A204.1 (cell line): ENCODE results near the gene CR1L.
"Not testable (repeated sequence)": the region's sequence is repeated elsewhere in the genome, so short reads cannot be mapped to it uniquely, and the experiment has no call there.

Source experiments
- FAIRE-seq: peaks from 2 replicates; lab custom pipeline; 2012; peaks lifted over from hg19 to GRCh38; lab: Jason Lieb, UNC

Gene CR1L

DNA sequence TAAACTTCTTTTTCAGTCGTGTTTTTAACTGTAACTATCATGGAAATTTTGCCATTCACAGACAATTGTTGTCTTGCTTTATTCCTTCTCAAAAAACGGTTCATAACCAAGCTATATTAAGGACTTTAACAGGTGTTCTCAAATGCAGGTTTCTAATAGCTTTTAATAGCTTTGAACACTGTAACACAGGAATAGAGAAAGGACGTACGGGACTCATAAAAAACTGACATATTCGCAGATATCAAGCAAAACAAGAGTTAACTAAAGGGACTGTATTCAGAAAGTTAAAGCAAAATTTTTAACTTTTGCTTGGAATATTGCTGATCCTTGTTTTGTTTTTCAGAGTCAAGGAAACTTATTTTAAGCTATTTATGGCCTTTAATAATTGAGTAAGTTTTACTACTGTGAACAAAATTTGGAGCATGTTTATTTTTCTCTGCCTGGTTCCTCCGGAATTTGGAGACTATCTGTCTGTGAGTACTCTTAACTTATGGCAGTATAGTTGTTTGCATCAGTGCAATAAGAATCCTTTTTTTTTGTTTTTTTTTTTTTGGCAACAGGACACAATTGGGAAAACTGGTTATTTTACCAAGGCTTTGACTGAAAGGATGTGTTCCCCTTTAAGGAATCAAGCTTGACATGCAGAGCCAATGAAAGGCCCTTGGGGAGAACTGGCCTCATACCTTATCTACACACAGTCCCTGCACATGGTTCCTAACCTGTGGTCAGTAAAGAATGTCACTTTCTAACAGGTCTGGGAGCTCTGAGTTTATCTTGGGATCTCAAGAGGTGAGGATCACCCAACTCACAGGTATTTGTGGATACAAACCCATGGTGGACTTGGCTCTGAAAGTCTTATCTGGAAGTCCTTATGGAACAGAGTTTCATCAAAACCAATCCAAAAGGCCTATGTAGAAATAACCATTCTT lies 101.2 kb downstream of the CR1L start:
- FAIRE-seq, result no peak

DNA sequence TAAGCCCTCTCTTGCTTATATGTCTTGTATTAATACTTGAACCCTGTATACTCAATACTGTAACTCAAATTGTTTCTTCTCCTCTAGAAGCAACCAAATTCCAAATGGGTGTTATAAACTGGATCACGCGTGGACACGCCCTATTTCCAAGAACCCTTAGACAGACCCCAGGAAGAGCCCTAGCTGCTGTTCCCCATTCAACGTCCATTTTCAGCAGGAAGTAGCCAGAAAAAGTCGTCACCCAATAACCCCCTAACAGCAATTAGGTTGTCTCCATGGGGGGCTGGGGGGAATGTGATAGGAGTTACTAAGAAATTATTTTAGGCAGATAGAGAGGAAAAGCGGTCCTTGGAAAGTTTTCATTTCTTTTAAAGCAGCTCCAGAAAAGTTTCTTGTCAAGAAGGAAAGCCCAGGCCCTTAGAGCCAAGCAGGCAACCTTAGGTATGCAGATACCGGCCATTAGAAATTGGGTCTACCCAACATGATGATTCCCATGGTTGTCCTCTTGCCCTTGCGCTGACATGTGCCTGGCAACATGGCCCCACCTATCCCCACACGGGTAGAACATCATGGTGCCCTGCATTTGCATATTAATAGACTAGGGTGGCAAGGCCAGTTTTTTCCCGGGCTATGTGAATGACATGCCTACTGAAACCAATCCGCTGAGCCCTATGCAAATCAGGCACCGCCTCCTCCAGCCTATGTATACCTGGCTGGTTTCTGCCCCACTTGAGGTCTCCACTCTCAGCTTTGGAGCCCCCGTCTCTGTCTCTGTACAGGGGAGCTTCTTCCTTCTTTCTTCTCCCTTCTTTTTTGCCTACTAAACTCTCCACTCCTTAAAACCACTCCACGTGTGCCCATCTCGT lies 102.9 kb downstream of the CR1L start:
- FAIRE-seq, result no peak

DNA sequence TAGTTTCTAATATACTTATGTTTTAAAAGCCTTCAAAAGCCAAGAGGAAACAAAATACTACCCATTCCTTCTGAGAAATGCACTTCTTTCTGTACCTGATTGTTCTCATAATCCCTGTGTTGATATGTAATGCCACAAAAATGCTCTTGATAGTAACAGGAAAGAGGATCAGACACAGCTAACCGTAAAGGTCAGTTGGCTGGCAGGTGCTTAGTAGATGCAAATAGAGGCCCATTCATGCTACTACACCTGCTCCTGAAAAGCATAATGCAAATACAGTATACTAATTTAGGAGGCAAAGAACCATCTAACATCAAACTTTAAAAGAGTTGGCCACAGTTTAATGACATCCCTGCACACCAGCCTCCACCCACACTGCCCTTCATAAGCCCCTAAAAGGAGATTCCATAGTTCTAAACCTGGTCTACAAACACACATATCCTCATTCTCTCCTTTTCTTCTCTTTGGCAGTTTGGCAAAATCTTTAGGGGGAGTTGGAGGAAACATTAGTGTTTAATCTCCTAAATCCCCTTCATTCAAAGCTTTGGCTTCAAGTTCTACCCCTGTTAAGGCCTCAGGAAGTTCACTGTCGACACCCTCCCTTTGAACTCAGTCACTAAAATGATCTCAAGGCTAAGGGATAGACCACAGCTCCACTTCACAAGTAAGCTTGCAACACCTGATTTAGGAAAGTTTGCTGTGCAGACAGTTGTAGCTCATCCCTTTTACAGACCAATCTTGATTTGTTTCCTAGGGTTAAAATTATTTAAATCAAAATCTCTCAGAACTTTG lies 104.0 kb downstream of the CR1L start:
- no peak for FAIRE-seq

GRCh38 chr1:207750631-207751305 lies 105.8 kb downstream of the CR1L start:
- FAIRE-seq, result no peak

DNA sequence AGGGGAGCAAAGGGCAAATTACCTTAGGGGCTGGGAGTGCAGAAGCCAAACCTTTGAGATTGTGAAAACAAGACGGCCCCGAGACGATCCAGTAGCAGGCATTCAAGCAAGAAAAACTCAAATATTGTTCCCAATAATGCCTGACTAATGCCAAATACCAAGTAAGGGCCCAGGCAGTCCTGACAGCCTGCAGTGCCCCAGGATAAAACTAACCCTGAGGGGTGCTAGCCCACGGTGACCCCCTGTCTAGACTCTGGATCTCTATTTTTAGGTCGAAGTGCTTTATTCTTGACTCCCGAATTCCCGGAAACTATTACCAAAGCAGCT lies 106.5 kb downstream of the CR1L start:
- not testable (repeated sequence) for FAIRE-seq

- peak; percentile 23 for FAIRE-seq
Measured at GRCh38 chr1:207751790-207752455, 107.0 kb downstream of the CR1L start, which contains the start of gene CD46. Gene CD46 (plus strand): TSS chr1:207752054. CDS start chr1:207752213, 159 bp downstream.

DNA sequence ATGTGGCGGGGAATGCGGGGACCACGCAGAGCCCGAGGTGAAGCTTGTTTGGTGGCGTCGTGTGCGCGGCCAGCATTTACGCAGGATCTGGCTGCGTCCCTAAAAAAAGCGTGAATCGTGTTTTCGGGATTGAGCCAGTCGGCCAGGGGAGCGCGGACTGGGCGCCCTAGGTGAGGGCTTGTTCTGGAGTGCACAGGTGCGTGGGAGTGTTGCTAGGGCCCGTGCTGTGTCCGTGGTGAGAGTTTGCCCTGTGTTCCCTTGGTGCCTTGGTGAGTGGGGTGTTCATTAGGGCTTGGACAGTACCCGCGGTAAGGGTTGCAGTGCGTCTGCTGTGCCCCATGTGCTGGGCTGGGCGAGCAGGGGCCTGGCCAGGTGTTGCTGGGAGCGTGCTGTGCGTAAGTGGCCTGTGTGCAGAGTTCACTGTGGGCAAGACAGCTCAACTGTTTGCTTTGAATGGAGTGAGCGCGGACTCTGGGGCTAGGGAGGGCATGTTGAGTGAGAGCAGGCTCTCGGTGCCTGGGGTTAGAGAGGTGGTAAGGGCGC lies 107.6 kb downstream of the CR1L start:
- no peak for FAIRE-seq

DNA sequence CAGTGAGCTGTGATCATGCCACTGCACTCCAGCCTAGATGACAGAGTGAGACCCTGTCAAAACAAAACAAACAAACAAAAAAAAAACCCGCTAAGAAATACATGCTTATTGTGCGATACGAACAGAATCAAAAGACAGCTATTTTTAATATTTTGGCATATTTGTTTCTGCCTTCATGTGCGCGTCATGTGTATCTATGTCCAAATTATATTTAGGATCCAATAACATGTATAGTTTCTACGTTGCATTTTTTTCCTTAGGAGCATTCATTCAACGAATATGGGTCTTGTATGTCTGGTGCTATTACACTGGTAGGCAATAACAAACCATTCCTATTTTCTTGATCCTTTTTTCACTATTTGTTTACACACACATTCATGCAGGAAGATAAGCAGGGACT lies 108.7 kb downstream of the CR1L start:
- FAIRE-seq, result no peak

DNA sequence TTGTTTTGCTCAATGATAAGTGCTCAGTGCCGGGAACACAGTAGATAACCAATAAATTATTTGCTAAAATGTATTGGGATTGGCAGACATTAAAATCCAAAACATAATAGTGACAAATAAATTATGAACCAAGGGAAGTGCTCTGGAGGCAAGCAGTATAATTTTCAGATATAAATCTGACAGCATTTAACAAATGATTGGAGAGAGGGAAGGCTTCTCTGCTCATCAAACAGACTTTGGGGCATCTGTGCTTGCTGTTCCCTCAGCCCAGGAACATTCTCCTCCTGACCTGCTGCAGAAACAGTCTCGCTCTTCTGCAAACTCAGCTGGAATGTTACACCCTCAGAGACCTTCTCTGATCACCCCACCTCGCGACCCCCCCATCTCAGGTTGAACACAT lies 109.1 kb downstream of the CR1L start:
- FAIRE-seq, result no peak

GRCh38 chr1:207754974-207755700 lies 110.2 kb downstream of the CR1L start:
- no peak for FAIRE-seq

DNA sequence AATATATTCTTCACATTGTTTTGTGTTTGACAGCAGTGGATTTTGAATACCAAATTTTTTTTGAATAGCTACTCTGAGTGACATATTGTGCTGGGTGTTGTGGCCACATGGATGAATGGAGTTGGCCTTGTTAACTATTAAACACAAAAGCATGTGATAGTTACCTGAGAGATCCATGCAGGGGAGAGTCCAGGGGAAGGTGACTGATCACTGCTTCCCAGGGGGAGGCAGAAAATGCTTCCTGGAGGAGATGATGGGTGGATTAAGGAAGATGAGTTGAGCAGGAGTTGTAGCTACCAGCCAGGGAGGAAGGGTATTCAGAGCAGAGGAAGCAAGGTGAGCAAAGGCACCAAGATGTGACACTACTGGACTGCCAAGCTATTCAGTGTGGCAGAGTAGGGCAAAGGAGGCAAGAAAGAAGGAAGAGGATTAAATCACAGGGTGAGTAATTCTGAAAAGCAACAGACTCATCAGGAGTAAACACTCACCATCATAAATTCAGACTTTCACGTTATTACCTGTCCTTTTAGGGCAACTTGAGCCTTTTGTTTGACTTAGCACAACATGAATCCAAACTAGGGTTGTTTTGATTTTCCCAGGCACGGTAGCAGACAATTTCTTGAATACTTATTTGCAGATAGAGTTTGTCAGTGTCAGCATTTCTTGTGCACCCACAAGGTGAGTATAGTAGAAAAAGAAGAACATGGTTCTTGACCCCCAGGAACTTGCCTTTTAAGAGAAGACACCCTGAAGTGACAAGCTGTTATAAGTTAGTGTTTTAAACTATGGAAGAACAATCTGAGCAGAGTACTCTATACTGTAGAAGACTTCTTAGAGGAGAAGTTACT lies 111.1 kb downstream of the CR1L start:
- FAIRE-seq, result no peak

DNA sequence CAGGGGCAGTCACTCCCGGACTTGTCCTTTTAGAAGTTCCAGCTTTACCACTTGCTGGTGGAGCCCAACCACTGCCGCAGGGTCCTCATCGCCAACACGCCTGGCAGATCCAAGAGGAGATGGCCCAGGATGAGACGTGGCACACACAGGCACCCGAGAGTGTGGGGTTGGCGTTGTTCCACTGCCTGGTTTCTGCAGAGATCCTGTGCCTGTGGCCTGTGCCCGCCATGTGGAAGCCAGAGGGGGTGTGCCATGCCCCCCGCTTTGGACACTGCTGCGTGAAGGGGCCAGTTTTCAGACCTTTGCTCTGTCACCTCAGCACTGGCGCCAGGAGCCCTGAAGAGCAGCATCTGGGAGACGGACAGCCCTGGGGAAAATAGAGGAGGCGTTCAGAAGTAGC lies 117.7 kb downstream of the CR1L start:
- no peak for FAIRE-seq

DNA sequence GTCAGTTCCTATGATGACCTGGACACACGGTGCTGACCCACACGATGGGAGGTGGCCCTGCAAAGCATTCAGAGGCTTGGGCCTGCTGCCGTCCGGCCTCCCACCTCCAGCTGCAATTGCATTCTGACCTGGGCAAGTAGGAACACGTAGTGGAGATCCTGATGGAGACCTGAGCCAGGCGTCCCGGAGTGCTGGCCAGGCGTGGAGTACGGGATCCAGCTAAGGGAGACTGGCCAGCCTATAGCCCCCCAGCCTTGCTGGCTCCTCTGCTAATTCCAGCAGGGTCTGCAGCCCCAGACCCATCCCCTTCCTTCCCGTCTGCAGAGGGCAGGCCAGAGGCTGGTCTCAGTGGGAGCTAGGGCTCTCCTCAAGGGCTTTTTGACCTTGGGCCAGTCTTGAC lies 118.2 kb downstream of the CR1L start:
- FAIRE-seq, result no peak

GRCh38 chr1:207763972-207764371 lies 119.0 kb downstream of the CR1L start:
- FAIRE-seq, result no peak

DNA sequence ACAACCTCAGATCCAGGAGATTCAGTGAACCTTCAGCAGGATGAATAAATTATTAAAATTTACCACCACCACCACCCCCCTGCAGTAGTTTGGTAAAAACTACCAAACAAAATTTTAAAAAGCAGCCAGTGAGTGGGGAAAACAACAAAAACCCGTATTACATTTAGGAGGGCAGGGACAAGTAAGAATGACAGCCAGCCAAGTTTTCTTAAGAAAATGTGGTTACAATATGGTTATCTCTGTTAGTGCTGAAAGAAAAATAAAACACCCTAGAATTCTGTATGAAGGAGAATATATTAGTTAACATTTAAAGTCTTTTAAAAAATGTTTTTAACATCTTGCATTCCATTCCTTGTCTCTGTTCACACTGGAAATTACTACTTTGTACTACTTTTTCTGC lies 121.6 kb downstream of the CR1L start:
- FAIRE-seq, result no peak

DNA sequence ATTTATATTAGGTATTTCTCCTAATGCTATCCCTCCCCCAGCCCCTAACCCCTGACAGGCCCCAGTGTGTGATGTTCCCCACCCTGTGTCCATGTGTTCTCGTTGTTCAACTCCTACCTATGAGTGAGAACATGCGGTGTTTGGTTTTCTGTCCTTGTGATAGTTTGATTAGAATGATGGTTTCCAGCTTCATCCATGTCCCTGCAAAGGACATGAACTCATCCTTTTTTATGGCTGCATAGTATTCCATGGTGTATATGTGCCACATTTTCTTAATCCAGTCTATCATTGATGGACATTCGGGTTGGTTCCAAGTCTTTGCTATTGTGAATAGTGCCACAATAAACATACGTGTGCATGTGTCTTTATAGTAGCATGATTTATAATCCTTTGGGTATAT lies 125.6 kb downstream of the CR1L start:
- FAIRE-seq, result not testable (repeated sequence)
